Osteoblast (primary cell): Measurements from ENCODE around the gene PDP2. TPM values are rescaled to one million over a fixed set of nuclear protein-coding genes. Genes with fewer than 3 reads are reported as not detected.

Source experiments
- DNase-seq: peaks from one replicate; pipeline ENCODE4 v3.0.0; 2011; ENCODE audit warnings: low spot score, mixed read lengths; ENCODE audit not compliant: insufficient read length; ENCODE audit errors: missing footprints
- H2AFZ ChIP-seq: 2 replicates; pipeline ENCODE4 v1.6.0; 2011; ENCODE audit warnings: mild to moderate bottlenecking, low read length
- H3K27ac ChIP-seq: 2 replicates; pipeline ENCODE4 v1.5.1; 2011; ENCODE audit warnings: mild to moderate bottlenecking, low read depth, low read length, moderate library complexity
- H3K27me3 ChIP-seq: 2 replicates; pipeline ENCODE4 v1.6.0; 2012; ENCODE audit warnings: mild to moderate bottlenecking, control low read depth, inconsistent platforms, low read length, moderate library complexity; ENCODE audit not compliant: insufficient read depth
- H3K36me3 ChIP-seq: 2 replicates; pipeline ENCODE4 v1.5.1; 2011; ENCODE audit warnings: mild to moderate bottlenecking, low read length, control low read depth, moderate library complexity; ENCODE audit not compliant: insufficient read depth
- H3K4me1 ChIP-seq: 2 replicates; pipeline ENCODE4 v1.5.1; 2011; ENCODE audit warnings: mild to moderate bottlenecking, low read length, control low read depth, moderate library complexity; ENCODE audit not compliant: insufficient read depth
- H3K4me2 ChIP-seq: 2 replicates; pipeline ENCODE4 v1.6.0; 2011; ENCODE audit warnings: mild to moderate bottlenecking, low read length; ENCODE audit not compliant: insufficient read depth
- H3K4me3 ChIP-seq: fragments of 200-600 bp; sonication (generic); 3 replicates; pipeline ENCODE4 v1.5.1; 2012; ENCODE audit warnings: mild to moderate bottlenecking, low read length, inconsistent platforms; ENCODE audit not compliant: insufficient read depth
- H3K79me2 ChIP-seq: 2 replicates; pipeline ENCODE4 v1.6.0; 2012; ENCODE audit warnings: mild to moderate bottlenecking, low read length, control low read depth, inconsistent platforms; ENCODE audit not compliant: insufficient read depth
- H3K9me3 ChIP-seq: 2 replicates; pipeline ENCODE4 v1.5.1; 2011; ENCODE audit warnings: low read depth, low read length, control low read depth
- H4K20me1 ChIP-seq: 2 replicates; pipeline ENCODE4 v1.6.0; 2012; ENCODE audit warnings: mild to moderate bottlenecking, low read length, control low read depth; ENCODE audit not compliant: insufficient read depth
- total RNA-seq: library from RNA; depleted of rRNA; stranded (reverse); fragments of >200 nt; gene quantifications from 2 replicates; pipeline ENCODE4 v1.2.3, GENCODE V29; 2012
- TF ChIP-seq, protein P1 (sequence below): IDR thresholded peaks from 2 replicates; pipeline ENCODE4 v1.5.1; 2011; ENCODE audit warnings: mild to moderate bottlenecking, low read depth, low read length, moderate library complexity; ENCODE audit errors: extremely low read depth

The PDP2 gene
- total RNA-seq, 1 donor = 13.8 TPM

DNA sequence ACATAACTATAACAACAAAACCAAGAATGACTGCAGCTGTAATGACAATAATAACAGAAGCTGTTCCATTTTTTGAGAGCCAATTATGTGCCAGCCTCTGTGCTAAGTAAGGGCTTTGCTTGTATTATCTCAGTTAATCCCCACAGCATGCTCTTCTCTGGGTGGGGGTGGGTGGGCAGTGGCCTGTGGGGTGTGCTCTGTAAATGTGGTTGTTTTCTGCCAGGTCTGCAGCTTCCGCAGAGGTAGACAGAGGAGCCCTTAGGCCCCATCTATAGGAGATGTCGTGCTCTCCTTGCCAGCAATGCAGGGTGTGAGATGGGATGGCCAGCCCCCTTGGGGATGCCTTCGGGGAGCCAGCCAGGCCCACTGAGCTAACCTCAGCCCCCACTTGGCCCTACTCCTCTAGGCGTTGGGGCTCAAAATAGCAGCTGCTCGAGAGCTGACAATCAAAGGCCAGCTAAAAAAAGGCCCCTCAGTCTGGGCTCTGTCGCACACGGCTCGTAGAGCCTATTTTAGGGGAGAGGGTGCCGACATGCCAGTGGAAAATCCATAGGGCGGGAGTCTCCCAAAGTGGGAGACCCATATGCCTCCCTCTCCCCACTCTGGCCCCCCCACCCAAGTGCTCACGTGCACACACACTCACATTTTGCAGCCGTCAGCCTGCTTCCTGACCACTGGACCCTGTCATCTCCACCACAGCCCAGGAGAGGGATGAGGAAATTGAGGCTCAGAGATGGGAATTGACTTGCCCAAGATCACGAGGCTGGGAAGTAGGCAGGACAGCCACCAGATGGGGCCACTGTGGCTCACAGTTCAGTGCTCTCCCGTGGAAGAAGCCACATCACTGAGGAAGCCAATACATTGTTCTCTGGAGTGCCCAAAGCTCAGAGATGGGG lies 22.6 kb downstream of the PDP2 start:
- Histone ChIP-seq H2AFZ (no peak overlapping the region), H4K20me1 (no peaks in the 10 kb centered on the region)

DNA sequence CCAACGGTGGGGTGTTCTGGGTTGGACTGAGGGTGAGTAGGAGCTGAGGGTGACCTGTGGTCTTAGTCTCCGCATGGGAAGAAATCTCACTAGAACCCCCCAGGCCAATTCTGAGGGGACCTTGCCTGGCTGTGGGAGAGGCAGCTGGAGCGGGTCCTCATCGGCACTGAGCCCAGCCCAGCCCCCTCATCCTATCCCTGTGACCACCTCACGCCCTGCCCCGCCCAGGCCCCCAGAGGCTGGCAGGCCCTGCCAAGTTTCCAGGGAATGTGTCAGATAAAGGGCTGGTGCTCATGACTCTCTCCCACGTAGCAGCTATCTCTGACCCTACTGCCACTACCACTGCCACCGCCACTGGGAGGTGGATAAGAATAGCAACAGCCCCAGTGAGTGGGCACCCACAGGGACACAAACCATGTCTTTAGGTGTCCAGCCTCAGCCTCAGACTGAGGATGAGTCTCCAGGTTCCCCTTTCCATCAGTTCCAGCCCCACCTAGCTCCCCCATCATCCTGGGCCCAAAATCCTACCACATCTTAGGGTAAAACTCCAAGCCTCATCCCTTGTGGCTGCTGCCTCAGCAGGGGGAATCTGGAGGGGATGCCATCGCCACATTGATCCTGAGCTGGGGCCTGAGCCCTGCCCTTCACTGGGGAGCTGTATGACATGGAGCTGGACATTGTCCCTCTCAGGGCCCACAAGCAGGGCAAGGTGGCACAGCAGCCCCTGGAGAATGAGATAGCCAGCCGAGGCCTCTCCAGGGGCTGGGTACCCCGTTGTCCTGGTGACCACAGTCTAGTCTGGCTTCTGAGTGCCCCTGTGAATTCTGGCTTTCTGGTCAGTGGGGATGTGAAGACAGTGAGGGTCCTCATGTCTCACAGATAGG lies 23.5 kb downstream of the PDP2 start:
- Histone ChIP-seq H2AFZ (no peak overlapping the region), H3K36me3 (no peaks in the 10 kb centered on the region), H3K27ac (no peak overlapping the region), H3K4me1 (peaks cover 27% of the 10 kb centered on the region), H3K4me2 (no peak overlapping the region), H3K4me3 (no peak overlapping the region), H4K20me1 (no peaks in the 10 kb centered on the region), H3K27me3 (peaks cover 13% of the 10 kb centered on the region), H3K9me3 (no peaks in the 10 kb centered on the region), H3K79me2 (no peaks in the 10 kb centered on the region)
- DNase-seq = peak; percentile 87
- TF ChIP-seq, protein P1, sequence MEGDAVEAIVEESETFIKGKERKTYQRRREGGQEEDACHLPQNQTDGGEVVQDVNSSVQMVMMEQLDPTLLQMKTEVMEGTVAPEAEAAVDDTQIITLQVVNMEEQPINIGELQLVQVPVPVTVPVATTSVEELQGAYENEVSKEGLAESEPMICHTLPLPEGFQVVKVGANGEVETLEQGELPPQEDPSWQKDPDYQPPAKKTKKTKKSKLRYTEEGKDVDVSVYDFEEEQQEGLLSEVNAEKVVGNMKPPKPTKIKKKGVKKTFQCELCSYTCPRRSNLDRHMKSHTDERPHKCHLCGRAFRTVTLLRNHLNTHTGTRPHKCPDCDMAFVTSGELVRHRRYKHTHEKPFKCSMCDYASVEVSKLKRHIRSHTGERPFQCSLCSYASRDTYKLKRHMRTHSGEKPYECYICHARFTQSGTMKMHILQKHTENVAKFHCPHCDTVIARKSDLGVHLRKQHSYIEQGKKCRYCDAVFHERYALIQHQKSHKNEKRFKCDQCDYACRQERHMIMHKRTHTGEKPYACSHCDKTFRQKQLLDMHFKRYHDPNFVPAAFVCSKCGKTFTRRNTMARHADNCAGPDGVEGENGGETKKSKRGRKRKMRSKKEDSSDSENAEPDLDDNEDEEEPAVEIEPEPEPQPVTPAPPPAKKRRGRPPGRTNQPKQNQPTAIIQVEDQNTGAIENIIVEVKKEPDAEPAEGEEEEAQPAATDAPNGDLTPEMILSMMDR = no peak

More for the DNA sequence above, 22.6 kb downstream of the PDP2 start:
- Histone ChIP-seq H3K27me3 (peaks cover 6% of the 10 kb centered on the region), H3K4me3 (no peak overlapping the region), H3K79me2 (no peaks in the 10 kb centered on the region), H3K4me1 (peaks cover 35% of the 10 kb centered on the region), H3K4me2 (no peak overlapping the region), H3K36me3 (no peaks in the 10 kb centered on the region), H3K9me3 (no peaks in the 10 kb centered on the region), H3K27ac (no peak overlapping the region)
- peak; percentile 79 for DNase-seq
- TF ChIP-seq, protein P1 = no peak

DNA sequence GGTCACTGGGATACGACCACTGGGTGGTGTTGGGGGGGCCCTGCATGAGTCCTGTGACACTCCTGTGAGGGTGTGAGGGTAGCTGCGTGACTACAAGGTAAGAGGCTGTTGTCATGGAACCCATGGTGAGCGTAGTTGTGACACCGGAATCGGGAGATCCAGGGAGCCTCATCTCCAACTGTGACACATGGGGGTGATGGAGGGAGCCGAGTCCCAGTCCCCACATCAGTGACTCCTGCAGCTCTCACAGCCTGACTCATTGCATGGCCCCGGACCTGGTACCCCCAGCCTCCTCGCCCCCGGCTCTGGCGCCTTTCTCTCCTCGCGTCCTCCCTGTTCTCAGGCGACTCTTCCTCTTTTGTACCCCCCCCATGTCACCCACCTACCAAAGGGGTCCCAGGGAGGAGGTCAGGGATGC lies 24.1 kb downstream of the PDP2 start:
- Histone ChIP-seq H3K4me2 (no peak overlapping the region), H3K4me3 (no peak overlapping the region), H3K27me3 (peaks cover 17% of the 10 kb centered on the region), H3K4me1 (peaks cover 21% of the 10 kb centered on the region), H3K27ac (no peak overlapping the region), H2AFZ (no peak overlapping the region), H4K20me1 (no peaks in the 10 kb centered on the region), H3K79me2 (no peaks in the 10 kb centered on the region), H3K36me3 (no peaks in the 10 kb centered on the region), H3K9me3 (no peaks in the 10 kb centered on the region)
- DNase-seq = no peak
- TF ChIP-seq, protein P1 = no peak
